Panc1 (cell line): Measurements from ENCODE around the gene ZNF350. TPM values are rescaled to one million over a fixed set of nuclear protein-coding genes. Genes with fewer than 3 reads are reported as not detected.

Experiments
- ATAC-seq: fragments of 200-7000 bp; cut with Tn5 transposase; 2 replicates; pipeline ENCODE4 v1.9.1; 2020; ENCODE audit warnings: mild to moderate bottlenecking, moderate library complexity
- BruUV-seq: library from RNA; stranded (reverse); fragments of 400-500 nt; replicated peaks from 2 replicates; lab custom pipeline; 2021; lab: Mats Ljungman, UMichigan
- CTCF ChIA-PET: fragments of 300-600 bp; sonication (Branson Sonifier 250); formaldehyde crosslinking; loops from one replicate; lab custom pipeline; 2022; ENCODE audit warnings: antibody characterized with exemption; lab: Charles Lee
- POLR2A ChIA-PET: fragments of 300-600 bp; sonication (Branson Sonifier 250); formaldehyde crosslinking; loops from one replicate; lab custom pipeline; 2022; ENCODE audit warnings: antibody characterized with exemption; lab: Charles Lee
- DNase-seq: peaks from one replicate; pipeline ENCODE4 v3.0.0-alpha.2; 2010; ENCODE audit warnings: low read depth, low spot score
- H3K27ac ChIP-seq: 2 replicates; pipeline ENCODE4 v1.5.1; 2011; ENCODE audit warnings: mild to moderate bottlenecking, low read length, inconsistent platforms
- H3K27me3 ChIP-seq: fragments of 200-500 bp; sonication (Bioruptor generic); 2 replicates; pipeline ENCODE4 v1.6.0; 2014; ENCODE audit warnings: low read length, inconsistent platforms; ENCODE audit not compliant: control insufficient read depth, insufficient read depth
- H3K36me3 ChIP-seq: fragments of 200-500 bp; sonication (Bioruptor generic); 2 replicates; pipeline ENCODE4 v1.5.1; 2014; ENCODE audit warnings: inconsistent platforms, mild to moderate bottlenecking, low read length, moderate library complexity; ENCODE audit not compliant: control insufficient read depth, insufficient read depth
- H3K4me1 ChIP-seq: 2 replicates; pipeline ENCODE4 v1.5.1; 2011; ENCODE audit warnings: inconsistent platforms, mild to moderate bottlenecking, low read length, moderate library complexity; ENCODE audit not compliant: control insufficient read depth, insufficient read depth
- H3K4me3 ChIP-seq, 2 experiments: 2 replicates each; pipeline ENCODE4 v1.5.1; 2011 to 2012; ENCODE audit warnings: low read depth in 2 of 2, low read length in 2 of 2, mild to moderate bottlenecking in 2 of 2, inconsistent platforms in 1 of 2, moderate library complexity in 1 of 2
- H3K9me3 ChIP-seq: fragments of 200-500 bp; sonication (Bioruptor generic); 2 replicates; pipeline ENCODE4 v1.5.1; 2014; ENCODE audit warnings: low read depth, mild to moderate bottlenecking, inconsistent platforms, low read length, moderate library complexity; ENCODE audit not compliant: control insufficient read depth, insufficient read depth
- POLR2AphosphoS5 ChIP-seq: IDR thresholded peaks from 2 replicates; pipeline ENCODE4 v1.6.1; 2012; ENCODE audit warnings: mild to moderate bottlenecking, low read depth, low read length, moderate library complexity
- SIN3A ChIP-seq: IDR thresholded peaks from 2 replicates; pipeline ENCODE4 v1.6.1; 2012; ENCODE audit warnings: low read depth, mild to moderate bottlenecking, low read length, moderate library complexity, borderline replicate concordance; ENCODE audit not compliant: insufficient read depth
- TCF7L2 ChIP-seq: IDR thresholded peaks from 2 replicates; pipeline ENCODE4 v1.6.1; 2011; ENCODE audit warnings: mild to moderate bottlenecking, low read depth, low read length, inconsistent platforms
- in situ Hi-C: cut with HindIII; loops from 2 replicates; pipeline ENCODE4 v1.10.0; 2016; ENCODE audit warnings: low sequenced_read_pairs, low pct_unique_long_range_greater_than_20kb
- intact Hi-C: fragments of 100-400 bp; cut with micrococcal nuclease; formaldehyde crosslinking; loops from one replicate; pipeline ENCODE4 v1.10.0; 2022; ENCODE audit not compliant: unreplicated experiment
- total RNA-seq: library from RNA; stranded (reverse); gene quantifications from one replicate; pipeline ENCODE4 v1.2.1, GENCODE V29; 2021; ENCODE audit not compliant: unreplicated experiment
- TF ChIP-seq, protein P1 (sequence below), 2 experiments: IDR thresholded peaks; 2 replicates each; pipeline ENCODE4 v1.6.1; 2011 to 2012; ENCODE audit warnings: low read depth in 2 of 2, control low read depth in 1 of 2, low read length in 1 of 2, mild to moderate bottlenecking in 1 of 2, moderate library complexity in 1 of 2; ENCODE audit not compliant: insufficient read depth in 1 of 2
- TF ChIP-seq, protein P2 (sequence below): fragments of 450-650 bp; IDR thresholded peaks from 2 replicates; pipeline ENCODE4 v1.5.1; 2017; ENCODE audit warnings: mild to moderate bottlenecking

ZNF350 gene
- total RNA-seq, 1 experiment from 2014 or later, result 5.1 TPM

DNA sequence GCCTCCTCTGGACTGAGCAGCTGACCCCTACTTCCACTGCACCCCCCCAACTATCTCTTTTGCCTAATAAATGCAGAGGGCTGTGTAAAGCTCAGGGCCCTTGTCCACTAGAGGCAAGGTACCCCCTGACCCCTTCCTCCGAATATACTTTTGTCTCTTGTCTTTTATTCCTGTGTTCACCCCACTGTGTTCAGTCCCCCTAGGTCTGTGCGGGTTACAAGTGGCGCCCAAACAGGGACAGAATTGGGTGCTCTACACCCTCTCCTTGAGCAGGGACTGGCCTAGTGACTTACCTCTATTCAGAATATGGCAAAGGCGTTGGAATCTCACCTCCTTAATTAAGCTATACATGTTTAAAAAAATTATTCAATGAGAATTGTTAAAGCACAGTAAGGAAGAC lies 15.0 kb downstream of the ZNF350 start:
- POLR2A ChIA-PET, result no interaction called here

DNA sequence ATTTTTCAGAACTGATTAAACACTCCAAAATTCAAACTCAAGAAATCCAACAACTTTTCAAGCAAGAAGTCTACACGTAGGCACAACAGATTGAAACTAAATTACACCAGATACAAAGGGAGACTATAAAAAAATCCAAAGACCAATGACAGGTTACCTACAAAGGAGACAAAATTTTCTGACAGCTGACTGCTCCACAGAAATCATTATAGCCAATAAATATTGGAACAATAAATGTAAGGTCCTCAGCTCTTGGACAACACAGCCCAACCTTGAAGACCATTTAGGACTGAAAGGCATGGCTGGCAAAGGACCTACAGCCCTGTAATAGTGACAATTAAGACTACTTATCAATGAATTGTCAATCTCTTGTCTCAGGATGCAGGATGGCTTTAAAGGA lies 15.9 kb downstream of the ZNF350 start:
- CTCF ChIA-PET, result no interaction called here
- no peak for TF ChIP-seq TCF7L2
- TF ChIP-seq, protein P1, sequence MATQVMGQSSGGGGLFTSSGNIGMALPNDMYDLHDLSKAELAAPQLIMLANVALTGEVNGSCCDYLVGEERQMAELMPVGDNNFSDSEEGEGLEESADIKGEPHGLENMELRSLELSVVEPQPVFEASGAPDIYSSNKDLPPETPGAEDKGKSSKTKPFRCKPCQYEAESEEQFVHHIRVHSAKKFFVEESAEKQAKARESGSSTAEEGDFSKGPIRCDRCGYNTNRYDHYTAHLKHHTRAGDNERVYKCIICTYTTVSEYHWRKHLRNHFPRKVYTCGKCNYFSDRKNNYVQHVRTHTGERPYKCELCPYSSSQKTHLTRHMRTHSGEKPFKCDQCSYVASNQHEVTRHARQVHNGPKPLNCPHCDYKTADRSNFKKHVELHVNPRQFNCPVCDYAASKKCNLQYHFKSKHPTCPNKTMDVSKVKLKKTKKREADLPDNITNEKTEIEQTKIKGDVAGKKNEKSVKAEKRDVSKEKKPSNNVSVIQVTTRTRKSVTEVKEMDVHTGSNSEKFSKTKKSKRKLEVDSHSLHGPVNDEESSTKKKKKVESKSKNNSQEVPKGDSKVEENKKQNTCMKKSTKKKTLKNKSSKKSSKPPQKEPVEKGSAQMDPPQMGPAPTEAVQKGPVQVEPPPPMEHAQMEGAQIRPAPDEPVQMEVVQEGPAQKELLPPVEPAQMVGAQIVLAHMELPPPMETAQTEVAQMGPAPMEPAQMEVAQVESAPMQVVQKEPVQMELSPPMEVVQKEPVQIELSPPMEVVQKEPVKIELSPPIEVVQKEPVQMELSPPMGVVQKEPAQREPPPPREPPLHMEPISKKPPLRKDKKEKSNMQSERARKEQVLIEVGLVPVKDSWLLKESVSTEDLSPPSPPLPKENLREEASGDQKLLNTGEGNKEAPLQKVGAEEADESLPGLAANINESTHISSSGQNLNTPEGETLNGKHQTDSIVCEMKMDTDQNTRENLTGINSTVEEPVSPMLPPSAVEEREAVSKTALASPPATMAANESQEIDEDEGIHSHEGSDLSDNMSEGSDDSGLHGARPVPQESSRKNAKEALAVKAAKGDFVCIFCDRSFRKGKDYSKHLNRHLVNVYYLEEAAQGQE (IDR thresholded peaks at IDR 0.05; ENCODE audit: insufficient read depth in 1 of 2, low read depth in 2 of 2, low read length in 1 of 2), result no peak

More for the DNA sequence above, 15.0 kb downstream of the ZNF350 start:
- CTCF ChIA-PET, result no interaction called here
- in situ Hi-C loops, result no loop called here
- H3K27me3 ChIP-seq, result no peaks in the 10 kb centered on the region
- BruUV-seq, result no TSS peak
- no peak overlapping the region for H3K27ac ChIP-seq
- H3K4me1 ChIP-seq, result no peaks in the 10 kb centered on the region
- ATAC-seq, result no peak
- H3K9me3 ChIP-seq, result peaks cover 47% of the 10 kb centered on the region
- peaks cover 4% of the 10 kb centered on the region for H3K36me3 ChIP-seq
- DNase-seq, result no peak
- TF ChIP-seq, protein P1 (IDR thresholded peaks at IDR 0.05; ENCODE audit: insufficient read depth in 1 of 2, low read depth in 2 of 2, low read length in 1 of 2), result no peak
- no peak for TF ChIP-seq POLR2AphosphoS5
- TF ChIP-seq TCF7L2, result no peak
- no peak for TF ChIP-seq SIN3A
- TF ChIP-seq, protein P2, sequence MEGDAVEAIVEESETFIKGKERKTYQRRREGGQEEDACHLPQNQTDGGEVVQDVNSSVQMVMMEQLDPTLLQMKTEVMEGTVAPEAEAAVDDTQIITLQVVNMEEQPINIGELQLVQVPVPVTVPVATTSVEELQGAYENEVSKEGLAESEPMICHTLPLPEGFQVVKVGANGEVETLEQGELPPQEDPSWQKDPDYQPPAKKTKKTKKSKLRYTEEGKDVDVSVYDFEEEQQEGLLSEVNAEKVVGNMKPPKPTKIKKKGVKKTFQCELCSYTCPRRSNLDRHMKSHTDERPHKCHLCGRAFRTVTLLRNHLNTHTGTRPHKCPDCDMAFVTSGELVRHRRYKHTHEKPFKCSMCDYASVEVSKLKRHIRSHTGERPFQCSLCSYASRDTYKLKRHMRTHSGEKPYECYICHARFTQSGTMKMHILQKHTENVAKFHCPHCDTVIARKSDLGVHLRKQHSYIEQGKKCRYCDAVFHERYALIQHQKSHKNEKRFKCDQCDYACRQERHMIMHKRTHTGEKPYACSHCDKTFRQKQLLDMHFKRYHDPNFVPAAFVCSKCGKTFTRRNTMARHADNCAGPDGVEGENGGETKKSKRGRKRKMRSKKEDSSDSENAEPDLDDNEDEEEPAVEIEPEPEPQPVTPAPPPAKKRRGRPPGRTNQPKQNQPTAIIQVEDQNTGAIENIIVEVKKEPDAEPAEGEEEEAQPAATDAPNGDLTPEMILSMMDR, result no peak
- intact Hi-C loops, result no loop called here
- no peak overlapping the region for H3K4me3 ChIP-seq

More for the DNA sequence above, 15.9 kb downstream of the ZNF350 start:
- no peak for DNase-seq
- no peaks in the 10 kb centered on the region for H3K4me1 ChIP-seq
- in situ Hi-C loops (no loop called here), intact Hi-C loops (no loop called here)
- H3K27ac ChIP-seq, result no peak overlapping the region
- ATAC-seq, result no peak
- H3K9me3 ChIP-seq, result peaks cover 46% of the 10 kb centered on the region
- H3K4me3 ChIP-seq, result no peak overlapping the region
- H3K27me3 ChIP-seq, result no peaks in the 10 kb centered on the region
- H3K36me3 ChIP-seq, result peaks cover 4% of the 10 kb centered on the region
- no TSS peak for BruUV-seq
- POLR2A ChIA-PET, result no interaction called here
